SK-N-SH treated with all-trans-retinoic acid at 6 μM for 48 hours (cell line): ENCODE measurements around the gene IQSEC2.

Experiments
- ATAC-seq: fragments of 200-7000 bp; cut with Tn5 transposase; 3 replicates; pipeline ENCODE4 v1.9.1; 2020; ENCODE audit warnings: mild to moderate bottlenecking, moderate library complexity
- BACH2 ChIP-seq: fragments of 250-450 bp; sonication (Bioruptor Pico); IDR thresholded peaks from 2 replicates; pipeline ENCODE4 v1.9.0; 2021; ENCODE audit warnings: mild to moderate bottlenecking, borderline replicate concordance
- CREB5 ChIP-seq: fragments of 250-450 bp; sonication (Bioruptor Pico); IDR thresholded peaks from 2 replicates; pipeline ENCODE4 v1.5.1; 2020; ENCODE audit warnings: low read depth, mild to moderate bottlenecking, moderate library complexity
- ESRRG ChIP-seq: fragments of 250-450 bp; sonication (Bioruptor Pico); IDR thresholded peaks from 2 replicates; pipeline ENCODE4 v1.6.1; 2021; ENCODE audit warnings: mild to moderate bottlenecking
- GLIS3 ChIP-seq: fragments of 250-450 bp; sonication (Bioruptor Pico); IDR thresholded peaks from 2 replicates; pipeline ENCODE4 v1.5.0; 2020; ENCODE audit warnings: mild to moderate bottlenecking, moderate library complexity
- ISL1 ChIP-seq: fragments of 250-450 bp; sonication (Bioruptor Pico); IDR thresholded peaks from 2 replicates; pipeline ENCODE4 v2.1.2; 2022; ENCODE audit warnings: mild to moderate bottlenecking, moderate library complexity
- OSR1 ChIP-seq: fragments of 250-450 bp; sonication (Bioruptor Pico); IDR thresholded peaks from 2 replicates; pipeline ENCODE4 v1.8.0; 2022; ENCODE audit warnings: moderate library complexity, mild to moderate bottlenecking, inconsistent platforms
- PATZ1 ChIP-seq: fragments of 250-450 bp; sonication (Bioruptor Pico); IDR thresholded peaks from 2 replicates; pipeline ENCODE4 v1.8.0; 2020; ENCODE audit warnings: mild to moderate bottlenecking, moderate library complexity, borderline replicate concordance
- PPARA ChIP-seq: fragments of 250-450 bp; sonication (Bioruptor Pico); IDR thresholded peaks from 2 replicates; pipeline ENCODE4 v1.5.0; 2020; ENCODE audit warnings: mild to moderate bottlenecking, borderline replicate concordance
- RARB ChIP-seq: fragments of 250-450 bp; sonication (Bioruptor Pico); IDR thresholded peaks from 2 replicates; pipeline ENCODE4 v1.8.0; 2021; ENCODE audit warnings: mild to moderate bottlenecking, moderate library complexity
- SNAI2 ChIP-seq: fragments of 250-450 bp; sonication (Bioruptor Pico); IDR thresholded peaks from 2 replicates; pipeline ENCODE4 v1.5.0; 2020; ENCODE audit warnings: mild to moderate bottlenecking, moderate library complexity
- TCF4 ChIP-seq: fragments of 250-450 bp; sonication (Bioruptor Pico); IDR thresholded peaks from 2 replicates; pipeline ENCODE4 v1.8.0; 2021; ENCODE audit warnings: mild to moderate bottlenecking, moderate library complexity, borderline replicate concordance
- TOX ChIP-seq: fragments of 250-450 bp; sonication (Bioruptor Pico); IDR thresholded peaks from 2 replicates; pipeline ENCODE4 v1.8.0; 2021; ENCODE audit warnings: mild to moderate bottlenecking, moderate library complexity, borderline replicate concordance
- TSHZ2 ChIP-seq: fragments of 250-450 bp; sonication (Bioruptor Pico); IDR thresholded peaks from 2 replicates; pipeline ENCODE4 v1.5.0; 2020; ENCODE audit warnings: mild to moderate bottlenecking, moderate library complexity
- ZC3H10 ChIP-seq: fragments of 250-450 bp; sonication (Bioruptor Pico); IDR thresholded peaks from 2 replicates; pipeline ENCODE4 v1.5.1; 2021; ENCODE audit warnings: mild to moderate bottlenecking, moderate library complexity
- ZFP3 ChIP-seq: fragments of 250-450 bp; sonication (Bioruptor Pico); IDR thresholded peaks from 2 replicates; pipeline ENCODE4 v1.5.0; 2020; ENCODE audit warnings: mild to moderate bottlenecking, moderate library complexity
- ZFP30 ChIP-seq: fragments of 450-650 bp; formaldehyde crosslinking; IDR thresholded peaks from 2 replicates; pipeline ENCODE4 v1.5.0; 2022; ENCODE audit warnings: mild to moderate bottlenecking, moderate library complexity
- ZNF70 ChIP-seq: fragments of 450-650 bp; formaldehyde crosslinking; IDR thresholded peaks from 2 replicates; pipeline ENCODE4 v1.5.0; 2020; ENCODE audit warnings: mild to moderate bottlenecking, moderate library complexity
- TF ChIP-seq, protein P1 (sequence below): fragments of 250-450 bp; sonication (Bioruptor Pico); IDR thresholded peaks from 2 replicates; pipeline ENCODE4 v1.8.0; 2021; ENCODE audit warnings: low read depth, mild to moderate bottlenecking, moderate library complexity, borderline replicate concordance

The IQSEC2 gene

DNA sequence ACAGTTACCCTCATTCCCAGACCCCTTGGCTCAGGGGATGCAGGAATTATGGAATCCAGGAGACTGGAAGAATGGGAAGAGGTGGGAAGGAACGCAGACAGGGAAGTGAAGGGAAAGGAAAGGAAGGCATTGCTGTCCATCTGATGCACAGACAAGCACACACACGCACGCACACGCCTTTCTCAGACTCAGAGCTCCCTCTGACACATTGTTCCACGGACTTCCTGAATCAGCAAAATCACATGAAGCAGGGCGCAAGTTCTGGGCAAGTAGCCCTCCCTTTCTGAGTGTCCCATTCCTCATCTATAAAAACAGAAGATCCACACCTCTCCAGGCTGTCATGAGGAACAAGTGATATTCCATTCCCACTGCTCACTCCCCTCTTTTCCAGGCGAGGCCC, 13.2 kb downstream of the IQSEC2 start (continued):
- no peak for TF ChIP-seq PATZ1 (CRISPR knock-in tag)

DNA sequence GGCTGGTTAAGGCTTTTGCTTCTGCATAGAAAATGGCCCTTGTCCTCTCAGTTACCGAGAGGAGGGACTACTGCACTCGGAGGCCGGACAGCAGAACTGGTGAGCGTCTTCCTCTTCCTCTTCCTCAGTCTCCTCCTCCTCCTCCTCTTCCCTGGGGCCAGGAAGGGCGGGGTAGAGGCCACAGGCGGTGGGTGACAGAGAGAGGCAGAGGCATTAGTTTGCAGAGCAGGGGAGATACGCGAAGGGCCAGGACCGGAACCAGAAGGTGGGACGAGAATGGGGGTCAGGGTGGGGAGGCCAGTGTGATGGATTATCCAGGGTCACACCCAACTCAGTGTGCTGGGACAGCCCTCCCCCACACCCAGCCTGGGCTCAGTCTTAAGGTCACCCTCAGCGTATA, 14.5 kb downstream of the IQSEC2 start:
- no peak for ATAC-seq
- no peak for TF ChIP-seq TSHZ2 (CRISPR knock-in tag)
- TF ChIP-seq ZFP30 (CRISPR knock-in tag) = no peak
- no peak for TF ChIP-seq ZFP3 (CRISPR knock-in tag)
- TF ChIP-seq PPARA (CRISPR knock-in tag) = no peak
- no peak for TF ChIP-seq RARB (CRISPR knock-in tag)
- no peak for TF ChIP-seq ZNF70 (CRISPR knock-in tag)
- TF ChIP-seq, protein P1, sequence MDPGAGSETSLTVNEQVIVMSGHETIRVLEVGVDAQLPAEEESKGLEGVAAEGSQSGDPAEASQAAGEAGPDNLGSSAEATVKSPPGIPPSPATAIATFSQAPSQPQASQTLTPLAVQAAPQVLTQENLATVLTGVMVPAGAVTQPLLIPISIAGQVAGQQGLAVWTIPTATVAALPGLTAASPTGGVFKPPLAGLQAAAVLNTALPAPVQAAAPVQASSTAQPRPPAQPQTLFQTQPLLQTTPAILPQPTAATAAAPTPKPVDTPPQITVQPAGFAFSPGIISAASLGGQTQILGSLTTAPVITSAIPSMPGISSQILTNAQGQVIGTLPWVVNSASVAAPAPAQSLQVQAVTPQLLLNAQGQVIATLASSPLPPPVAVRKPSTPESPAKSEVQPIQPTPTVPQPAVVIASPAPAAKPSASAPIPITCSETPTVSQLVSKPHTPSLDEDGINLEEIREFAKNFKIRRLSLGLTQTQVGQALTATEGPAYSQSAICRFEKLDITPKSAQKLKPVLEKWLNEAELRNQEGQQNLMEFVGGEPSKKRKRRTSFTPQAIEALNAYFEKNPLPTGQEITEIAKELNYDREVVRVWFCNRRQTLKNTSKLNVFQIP = no peak
- TF ChIP-seq, all 23 proteins: peak for 0

DNA sequence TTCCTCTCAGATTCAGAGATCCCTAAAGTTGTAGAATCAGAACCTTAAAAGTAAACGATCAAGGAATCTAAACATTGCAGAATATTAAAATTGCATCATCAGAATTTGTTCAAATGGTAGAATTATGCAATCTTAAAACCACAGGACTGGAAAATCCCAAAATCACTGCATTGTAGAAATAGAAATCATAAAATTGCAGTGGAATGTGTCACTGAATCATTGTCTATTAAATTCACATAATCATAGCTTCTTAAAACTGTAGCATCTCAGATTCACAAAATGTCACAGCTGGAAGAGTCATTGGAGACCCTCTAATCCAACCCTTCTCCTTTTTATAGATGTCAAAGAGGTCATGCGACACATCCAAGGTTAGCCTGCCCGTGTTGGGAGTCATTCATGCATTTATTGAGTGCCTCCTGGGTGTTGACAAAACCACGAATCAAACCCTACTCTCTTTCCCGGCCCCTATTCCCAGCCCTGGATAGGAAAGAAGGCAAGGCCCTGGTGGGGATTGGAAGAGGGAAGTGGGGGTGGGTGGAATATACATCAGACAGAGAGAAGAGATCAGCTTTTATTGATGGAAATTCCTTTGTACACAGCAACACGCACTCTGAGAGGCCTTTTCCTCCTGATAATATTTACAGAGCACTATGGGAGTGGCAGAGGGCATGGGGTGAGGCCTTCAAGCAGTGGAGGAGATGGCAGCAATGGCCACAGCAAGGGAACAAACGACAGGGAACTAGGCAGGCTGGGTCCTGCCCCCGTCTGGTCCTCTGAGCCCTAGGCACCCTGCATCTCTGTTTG, 15.4 kb downstream of the IQSEC2 start:
- no peak for TF ChIP-seq TSHZ2 (CRISPR knock-in tag)
- TF ChIP-seq OSR1 = no peak
- TF ChIP-seq PATZ1 (CRISPR knock-in tag) = no peak
- TF ChIP-seq GLIS3 (CRISPR knock-in tag) = no peak
- no peak for TF ChIP-seq ESRRG
- no peak for TF ChIP-seq BACH2
- TF ChIP-seq SNAI2 (CRISPR knock-in tag) = no peak
- TF ChIP-seq TOX (CRISPR knock-in tag) = no peak
- no peak for TF ChIP-seq ISL1 (CRISPR knock-in tag)
- no peak for TF ChIP-seq ZC3H10 (CRISPR knock-in tag)
- TF ChIP-seq CREB5 (CRISPR knock-in tag) = no peak
- TF ChIP-seq TCF4 = no peak
- no peak for TF ChIP-seq PPARA (CRISPR knock-in tag)
- ATAC-seq = no peak
